Measurements from ENCODE around the gene LRP2.

DNA sequence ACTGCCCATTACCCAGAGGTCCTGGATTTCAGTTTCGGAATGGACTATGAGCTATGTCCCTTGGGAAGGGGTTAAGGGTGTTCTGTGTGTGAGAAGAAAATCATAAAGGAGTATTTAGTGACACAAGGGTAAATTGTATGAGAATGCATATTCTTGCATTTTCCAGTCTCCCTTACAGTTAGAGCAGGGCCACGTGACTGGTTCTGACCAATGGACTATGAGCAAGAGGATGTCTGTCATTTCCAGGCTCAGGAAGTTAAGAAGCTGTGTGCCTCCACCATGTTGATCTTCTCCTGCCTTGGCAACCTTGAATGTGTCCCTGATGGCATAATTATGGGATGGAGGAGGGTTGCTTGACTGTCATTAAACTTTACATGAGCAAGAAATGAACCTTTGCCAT, 198.0 kb downstream of the LRP2 start:
- TF ChIP-seq POLR2A (IDR thresholded peaks at IDR 0.05) = no peak
- TF ChIP-seq, protein P1, sequence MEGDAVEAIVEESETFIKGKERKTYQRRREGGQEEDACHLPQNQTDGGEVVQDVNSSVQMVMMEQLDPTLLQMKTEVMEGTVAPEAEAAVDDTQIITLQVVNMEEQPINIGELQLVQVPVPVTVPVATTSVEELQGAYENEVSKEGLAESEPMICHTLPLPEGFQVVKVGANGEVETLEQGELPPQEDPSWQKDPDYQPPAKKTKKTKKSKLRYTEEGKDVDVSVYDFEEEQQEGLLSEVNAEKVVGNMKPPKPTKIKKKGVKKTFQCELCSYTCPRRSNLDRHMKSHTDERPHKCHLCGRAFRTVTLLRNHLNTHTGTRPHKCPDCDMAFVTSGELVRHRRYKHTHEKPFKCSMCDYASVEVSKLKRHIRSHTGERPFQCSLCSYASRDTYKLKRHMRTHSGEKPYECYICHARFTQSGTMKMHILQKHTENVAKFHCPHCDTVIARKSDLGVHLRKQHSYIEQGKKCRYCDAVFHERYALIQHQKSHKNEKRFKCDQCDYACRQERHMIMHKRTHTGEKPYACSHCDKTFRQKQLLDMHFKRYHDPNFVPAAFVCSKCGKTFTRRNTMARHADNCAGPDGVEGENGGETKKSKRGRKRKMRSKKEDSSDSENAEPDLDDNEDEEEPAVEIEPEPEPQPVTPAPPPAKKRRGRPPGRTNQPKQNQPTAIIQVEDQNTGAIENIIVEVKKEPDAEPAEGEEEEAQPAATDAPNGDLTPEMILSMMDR (IDR thresholded peaks at IDR 0.05) = no peak

Measured in uterus (tissue), 2 donors.